Prostate gland (tissue), 2 donors: ENCODE measurements around the gene ADAMTS2.

Source experiments
- POLR2AphosphoS5 ChIP-seq: sonication (generic); formaldehyde crosslinking; IDR thresholded peaks from one replicate; pipeline ENCODE4 v1.6.1; 2017; ENCODE audit warnings: antibody characterized with exemption
- TF ChIP-seq, protein P1 (sequence below), 4 experiments: fragments of 200-600 bp in 2 of 4; fragments of 450-650 bp in 2 of 4; sonication (generic) in 2 of 4; IDR thresholded peaks; 1 replicate in 3 of 4; 2 replicates in 1 of 4; pipeline ENCODE4 v1.5.1; 2016 to 2019; ENCODE audit warnings: antibody characterized with exemption in 4 of 4, mild to moderate bottlenecking in 2 of 4, moderate library complexity in 2 of 4

DNA sequence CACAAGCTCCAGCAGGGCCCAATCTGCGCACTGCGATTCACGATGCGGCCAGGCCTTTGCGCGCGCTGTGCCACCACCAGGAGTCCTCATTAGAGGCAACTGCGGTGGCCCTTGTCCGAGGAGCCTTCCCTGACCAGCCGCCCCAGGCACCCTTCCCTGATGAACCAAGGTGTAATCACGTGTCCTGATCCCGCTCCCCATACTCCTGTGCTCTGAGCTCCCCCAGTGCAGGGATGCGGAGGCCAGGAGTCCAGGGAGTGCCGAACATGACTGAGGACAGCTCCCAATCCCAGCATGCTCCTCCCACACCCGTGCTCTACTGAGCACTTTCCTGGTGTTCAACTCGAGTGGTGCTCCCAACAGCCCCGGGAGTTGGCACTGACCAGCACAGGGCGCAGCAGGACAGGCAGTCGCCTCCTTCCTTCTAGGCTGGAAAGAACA, 150.3 kb downstream of the ADAMTS2 start:
- TF ChIP-seq, protein P1, sequence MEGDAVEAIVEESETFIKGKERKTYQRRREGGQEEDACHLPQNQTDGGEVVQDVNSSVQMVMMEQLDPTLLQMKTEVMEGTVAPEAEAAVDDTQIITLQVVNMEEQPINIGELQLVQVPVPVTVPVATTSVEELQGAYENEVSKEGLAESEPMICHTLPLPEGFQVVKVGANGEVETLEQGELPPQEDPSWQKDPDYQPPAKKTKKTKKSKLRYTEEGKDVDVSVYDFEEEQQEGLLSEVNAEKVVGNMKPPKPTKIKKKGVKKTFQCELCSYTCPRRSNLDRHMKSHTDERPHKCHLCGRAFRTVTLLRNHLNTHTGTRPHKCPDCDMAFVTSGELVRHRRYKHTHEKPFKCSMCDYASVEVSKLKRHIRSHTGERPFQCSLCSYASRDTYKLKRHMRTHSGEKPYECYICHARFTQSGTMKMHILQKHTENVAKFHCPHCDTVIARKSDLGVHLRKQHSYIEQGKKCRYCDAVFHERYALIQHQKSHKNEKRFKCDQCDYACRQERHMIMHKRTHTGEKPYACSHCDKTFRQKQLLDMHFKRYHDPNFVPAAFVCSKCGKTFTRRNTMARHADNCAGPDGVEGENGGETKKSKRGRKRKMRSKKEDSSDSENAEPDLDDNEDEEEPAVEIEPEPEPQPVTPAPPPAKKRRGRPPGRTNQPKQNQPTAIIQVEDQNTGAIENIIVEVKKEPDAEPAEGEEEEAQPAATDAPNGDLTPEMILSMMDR (IDR thresholded peaks at IDR 0.05) = no peak
- TF ChIP-seq POLR2AphosphoS5 = no peak
